ENCODE data around the gene CSMD2. TPM values are rescaled to one million over a fixed set of nuclear protein-coding genes. Genes with fewer than 3 reads are reported as not detected.

The CSMD2 gene
- total RNA-seq, 2 experiments from 2014 or later: not detected

- H3K9me3 ChIP-seq (ENCODE audit: low read length): no peaks in the 10 kb centered on the region
- CTCF ChIA-PET (ENCODE audit: unreplicated experiment): no interaction called here
- H3K9me2 ChIP-seq (ENCODE audit: insufficient read depth, low read length): no peaks in the 10 kb centered on the region
- H2AFZ ChIP-seq (ENCODE audit: low read length): no peak overlapping the region
- POLR2A ChIA-PET: no interaction called here
- intact Hi-C loops (cut with micrococcal nuclease; ENCODE audit: unreplicated experiment): no loop called here
- no peak for DNase-seq (ENCODE audit: low spot score)
- no TSS peak for BruUV-seq (replicated peaks)
- H3K4me3 ChIP-seq (ENCODE audit: low read depth, low read length, poor library complexity, severe bottlenecking): no peak overlapping the region
- H3K79me2 ChIP-seq (ENCODE audit: insufficient read depth, low read depth, low read length): no peaks in the 10 kb centered on the region
- no peak overlapping the region for H3K4me2 ChIP-seq (ENCODE audit: low read length)
- TF ChIP-seq EZH2phosphoT487 (IDR thresholded peaks at IDR 0.05; ENCODE audit: borderline replicate concordance, low read depth, low read length) (no peak), CTCF (conservative IDR thresholded peaks at IDR 0.05; ENCODE audit: low read length) (no peak)
- no peaks in the 10 kb centered on the region for H3K36me3 ChIP-seq (ENCODE audit: insufficient read depth, low read length)
- H3K27ac ChIP-seq (ENCODE audit: low read depth, low read length, poor library complexity, severe bottlenecking): no peak overlapping the region
- no peaks in the 10 kb centered on the region for H4K20me1 ChIP-seq (ENCODE audit: insufficient read depth, low read length)
- H3K4me1 ChIP-seq (ENCODE audit: insufficient read depth, low read length, poor library complexity, severe bottlenecking): no peaks in the 10 kb centered on the region
Observed at GRCh38 chr1:33814166-33814565, 350.9 kb downstream of the CSMD2 start.

- TF ChIP-seq CTCF (conservative IDR thresholded peaks at IDR 0.05; ENCODE audit: low read length): no peak
- TF ChIP-seq EZH2phosphoT487 (IDR thresholded peaks at IDR 0.05; ENCODE audit: borderline replicate concordance, low read depth, low read length): no peak
- Histone ChIP-seq H4K20me1 (ENCODE audit: insufficient read depth, low read length) (no peaks in the 10 kb centered on the region), H3K36me3 (ENCODE audit: insufficient read depth, low read length) (no peaks in the 10 kb centered on the region), H3K9me2 (ENCODE audit: insufficient read depth, low read length) (no peaks in the 10 kb centered on the region), H3K4me2 (ENCODE audit: low read length) (no peak overlapping the region), H3K4me1 (ENCODE audit: insufficient read depth, low read length, poor library complexity, severe bottlenecking) (no peaks in the 10 kb centered on the region), H3K9me3 (ENCODE audit: low read length) (no peaks in the 10 kb centered on the region), H3K79me2 (ENCODE audit: insufficient read depth, low read depth, low read length) (no peaks in the 10 kb centered on the region), H3K4me3 (ENCODE audit: low read depth, low read length, poor library complexity, severe bottlenecking) (no peak overlapping the region), H2AFZ (ENCODE audit: low read length) (no peak overlapping the region), H3K27ac (ENCODE audit: low read depth, low read length, poor library complexity, severe bottlenecking) (no peak overlapping the region)
- DNase-seq (ENCODE audit: low spot score): no peak
- POLR2A ChIA-PET: no interaction called here
- intact Hi-C loops (cut with micrococcal nuclease; ENCODE audit: unreplicated experiment): no loop called here
- BruUV-seq (replicated peaks): no TSS peak
- CTCF ChIA-PET (ENCODE audit: unreplicated experiment): no interaction called here
Observed at GRCh38 chr1:33810571-33810970, 354.5 kb downstream of the CSMD2 start.

- ChIA-PET POLR2A (no interaction called here), CTCF (ENCODE audit: unreplicated experiment) (no interaction called here)
- DNase-seq (ENCODE audit: low spot score): no peak
- BruUV-seq (replicated peaks): no TSS peak
- Histone ChIP-seq H3K36me3 (ENCODE audit: insufficient read depth, low read length) (no peaks in the 10 kb centered on the region), H3K4me3 (ENCODE audit: low read depth, low read length, poor library complexity, severe bottlenecking) (no peak overlapping the region), H3K9me3 (ENCODE audit: low read length) (no peaks in the 10 kb centered on the region), H4K20me1 (ENCODE audit: insufficient read depth, low read length) (no peaks in the 10 kb centered on the region), H3K27ac (ENCODE audit: low read depth, low read length, poor library complexity, severe bottlenecking) (no peak overlapping the region), H3K4me2 (ENCODE audit: low read length) (no peak overlapping the region), H3K4me1 (ENCODE audit: insufficient read depth, low read length, poor library complexity, severe bottlenecking) (no peaks in the 10 kb centered on the region), H2AFZ (ENCODE audit: low read length) (no peak overlapping the region), H3K9me2 (ENCODE audit: insufficient read depth, low read length) (no peaks in the 10 kb centered on the region), H3K79me2 (ENCODE audit: insufficient read depth, low read depth, low read length) (no peaks in the 10 kb centered on the region)
- TF ChIP-seq CTCF (conservative IDR thresholded peaks at IDR 0.05; ENCODE audit: low read length) (no peak), EZH2phosphoT487 (IDR thresholded peaks at IDR 0.05; ENCODE audit: borderline replicate concordance, low read depth, low read length) (no peak)
- intact Hi-C loops (cut with micrococcal nuclease; ENCODE audit: unreplicated experiment): no loop called here
Observed at GRCh38 chr1:33805988-33806387, 359.0 kb downstream of the CSMD2 start.
